Endodermal cell (in vitro differentiated cells): Measurements from ENCODE around the gene YY1AP1. TPM values are rescaled to one million over a fixed set of nuclear protein-coding genes. Genes with fewer than 3 reads are reported as not detected.

ENCODE experiments used
- DNase-seq: peaks from one replicate; pipeline ENCODE4 v3.0.0-alpha.2; 2017
- H3K27ac ChIP-seq: 2 replicates; pipeline ENCODE4 v1.5.1; 2013; ENCODE audit warnings: mild to moderate bottlenecking, low read depth, low read length, moderate library complexity
- H3K27me3 ChIP-seq: 2 replicates; pipeline ENCODE4 v1.6.1; 2013; ENCODE audit warnings: mild to moderate bottlenecking, low read length, moderate library complexity; ENCODE audit not compliant: insufficient read depth, control insufficient read depth, poor library complexity, severe bottlenecking
- H3K36me3 ChIP-seq: 2 replicates; pipeline ENCODE4 v1.7.0; 2013; ENCODE audit warnings: mild to moderate bottlenecking, low read length, moderate library complexity; ENCODE audit not compliant: control insufficient read depth, insufficient read depth
- H3K4me1 ChIP-seq: one replicate; pipeline ENCODE4 v1.7.0; 2013; ENCODE audit warnings: low read length; ENCODE audit not compliant: control insufficient read depth, insufficient read depth
- H3K4me3 ChIP-seq: 2 replicates; pipeline ENCODE4 v1.5.1; 2013; ENCODE audit warnings: mild to moderate bottlenecking, low read length, moderate library complexity
- H3K9ac ChIP-seq: 2 replicates; pipeline ENCODE4 v1.6.1; 2013; ENCODE audit warnings: mild to moderate bottlenecking, low read length, moderate library complexity; ENCODE audit not compliant: poor library complexity, severe bottlenecking; ENCODE audit errors: extremely low read depth
- H3K9me3 ChIP-seq: 2 replicates; pipeline ENCODE4 v1.6.1; 2013; ENCODE audit warnings: mild to moderate bottlenecking, low read length, moderate library complexity; ENCODE audit not compliant: control insufficient read depth
- H3K27ac Mint-ChIP-seq: 2 replicates; pipeline ENCODE4 v1.8.0; 2020; ENCODE audit warnings: mixed read lengths
- H3K27me3 Mint-ChIP-seq: 2 replicates; pipeline ENCODE4 v1.8.0; 2021; ENCODE audit warnings: mild to moderate bottlenecking, mixed read lengths; ENCODE audit not compliant: insufficient read depth
- H3K36me3 Mint-ChIP-seq: 2 replicates; pipeline ENCODE4 v1.8.0; 2020; ENCODE audit warnings: low read depth, mixed read lengths
- H3K4me1 Mint-ChIP-seq: 2 replicates; pipeline ENCODE4 v1.8.0; 2020; ENCODE audit warnings: mixed read lengths
- H3K4me3 Mint-ChIP-seq: 2 replicates; pipeline ENCODE4 v1.8.0; 2020; ENCODE audit warnings: mild to moderate bottlenecking, moderate library complexity, mixed read lengths
- H3K9me3 Mint-ChIP-seq: 2 replicates; pipeline ENCODE4 v1.8.0; 2020; ENCODE audit warnings: mild to moderate bottlenecking, mixed read lengths
- WGBS, 2 experiments: methylation state at CpG; one replicate each; pipeline versions ENCODE4 v1.1.5 to v1.1.7; 2013; ENCODE audit warnings: missing lambda C conversion rate in 2 of 2, mixed read lengths in 1 of 2; ENCODE audit not compliant: insufficient coverage in 1 of 2, insufficient read length in 1 of 2; 5-methylcytosine and 5-hydroxymethylcytosine counted together
- total RNA-seq, 2 donors: library from RNA; stranded (reverse); fragmentation: NEBNext Ultra II Directional in 1 of 2; extraction: Animal tissue kit (Norgen Biotek cat#: 25700) in 1 of 2; gene quantifications; 2 replicates in 1 of 2; 3 replicates in 1 of 2; pipeline ENCODE4 v1.2.1, GENCODE V29; 2021
- TF ChIP-seq, protein P1 (sequence below): fragments of 200-600 bp; sonication (generic); conservative IDR thresholded peaks from 2 replicates; pipeline ENCODE4 v1.5.0; 2021; ENCODE audit warnings: antibody characterized with exemption, mild to moderate bottlenecking

The YY1AP1 gene
- total RNA-seq, 2 donors from 2014 or later = 44.2 to 45.8 TPM

- Mint-ChIP-seq H3K36me3 (peaks cover 79% of the 10 kb centered on the region), H3K27ac (no peak overlapping the region), H3K4me3 (no peak overlapping the region), H3K4me1 (peaks cover 10% of the 10 kb centered on the region), H3K9me3 (peaks cover 69% of the 10 kb centered on the region), H3K27me3 (no peaks in the 10 kb centered on the region)
- no peak for DNase-seq
- H3K4me1 ChIP-seq = no peaks in the 10 kb centered on the region
- no peak overlapping the region for H3K27ac ChIP-seq
- peaks cover 54% of the 10 kb centered on the region for H3K36me3 ChIP-seq
- TF ChIP-seq, protein P1, sequence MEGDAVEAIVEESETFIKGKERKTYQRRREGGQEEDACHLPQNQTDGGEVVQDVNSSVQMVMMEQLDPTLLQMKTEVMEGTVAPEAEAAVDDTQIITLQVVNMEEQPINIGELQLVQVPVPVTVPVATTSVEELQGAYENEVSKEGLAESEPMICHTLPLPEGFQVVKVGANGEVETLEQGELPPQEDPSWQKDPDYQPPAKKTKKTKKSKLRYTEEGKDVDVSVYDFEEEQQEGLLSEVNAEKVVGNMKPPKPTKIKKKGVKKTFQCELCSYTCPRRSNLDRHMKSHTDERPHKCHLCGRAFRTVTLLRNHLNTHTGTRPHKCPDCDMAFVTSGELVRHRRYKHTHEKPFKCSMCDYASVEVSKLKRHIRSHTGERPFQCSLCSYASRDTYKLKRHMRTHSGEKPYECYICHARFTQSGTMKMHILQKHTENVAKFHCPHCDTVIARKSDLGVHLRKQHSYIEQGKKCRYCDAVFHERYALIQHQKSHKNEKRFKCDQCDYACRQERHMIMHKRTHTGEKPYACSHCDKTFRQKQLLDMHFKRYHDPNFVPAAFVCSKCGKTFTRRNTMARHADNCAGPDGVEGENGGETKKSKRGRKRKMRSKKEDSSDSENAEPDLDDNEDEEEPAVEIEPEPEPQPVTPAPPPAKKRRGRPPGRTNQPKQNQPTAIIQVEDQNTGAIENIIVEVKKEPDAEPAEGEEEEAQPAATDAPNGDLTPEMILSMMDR = no peak
- H3K9ac ChIP-seq = no peak overlapping the region
- no peaks in the 10 kb centered on the region for H3K27me3 ChIP-seq
- H3K9me3 ChIP-seq = peaks cover 69% of the 10 kb centered on the region
- peak overlapping the region; percentile 20 for H3K4me3 ChIP-seq
Observed at GRCh38 chr1:155696524-155696923, 8.0 kb upstream of the YY1AP1 start.

DNA sequence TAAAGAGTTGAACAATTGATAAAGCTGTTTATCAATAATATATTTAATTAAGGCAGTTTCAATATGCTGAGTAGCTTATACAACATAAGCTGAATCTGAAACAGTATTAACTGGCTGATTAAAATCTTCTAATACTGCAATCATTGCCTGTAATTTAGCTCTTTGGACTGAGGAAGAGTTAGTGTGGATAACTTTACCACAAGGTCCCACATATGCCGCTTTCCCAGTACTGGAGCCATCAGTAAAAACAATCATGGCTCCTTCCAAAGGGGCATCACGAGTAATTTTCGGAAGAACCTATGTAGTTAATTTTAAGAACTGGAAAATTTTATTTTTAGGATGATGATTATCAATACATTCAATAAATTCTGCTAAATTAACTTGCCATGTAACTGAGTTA is 7.0 kb upstream of the YY1AP1 start:
- no peaks in the 10 kb centered on the region for H3K27me3 ChIP-seq
- Mint-ChIP-seq H3K4me1 (peaks cover 10% of the 10 kb centered on the region), H3K36me3 (peaks cover 88% of the 10 kb centered on the region), H3K9me3 (peaks cover 78% of the 10 kb centered on the region), H3K4me3 (no peak overlapping the region), H3K27ac (no peak overlapping the region), H3K27me3 (no peaks in the 10 kb centered on the region)
- peaks cover 63% of the 10 kb centered on the region for H3K36me3 ChIP-seq
- no peak overlapping the region for H3K4me3 ChIP-seq
- H3K27ac ChIP-seq = no peak overlapping the region
- TF ChIP-seq, protein P1 = no peak
- DNase-seq = no peak
- 90 to 94% methylated on average over 1 to 3 of the region's 3 CpGs for WGBS, 2 experiments
- no peak overlapping the region for H3K9ac ChIP-seq
- no peaks in the 10 kb centered on the region for H3K4me1 ChIP-seq
- peaks cover 78% of the 10 kb centered on the region for H3K9me3 ChIP-seq

GRCh38 chr1:155695072-155695471 is 6.5 kb upstream of the YY1AP1 start:
- Histone ChIP-seq H3K4me1 (no peaks in the 10 kb centered on the region), H3K27me3 (no peaks in the 10 kb centered on the region), H3K4me3 (no peak overlapping the region), H3K27ac (no peak overlapping the region), H3K36me3 (peaks cover 66% of the 10 kb centered on the region), H3K9ac (no peak overlapping the region), H3K9me3 (peaks cover 80% of the 10 kb centered on the region)
- Mint-ChIP-seq H3K4me3 (no peak overlapping the region), H3K4me1 (peaks cover 10% of the 10 kb centered on the region), H3K27ac (no peak overlapping the region), H3K36me3 (peaks cover 90% of the 10 kb centered on the region), H3K9me3 (peaks cover 80% of the 10 kb centered on the region), H3K27me3 (no peaks in the 10 kb centered on the region)
- TF ChIP-seq, protein P1 = no peak
- DNase-seq = no peak
- 95 to 100% methylated on average over 4 of the region's 4 CpGs for WGBS, 2 experiments
